WTC11 (cell line): Measurements from ENCODE around the gene COL27A1. TPM values are rescaled to one million over a fixed set of nuclear protein-coding genes. Genes with fewer than 3 reads are reported as not detected.

ENCODE experiments used
- ATAC-seq: fragments of 200-7000 bp; cut with Tn5 transposase; 2 replicates; pipeline ENCODE4 v1.10.0; 2021; ENCODE audit warnings: mild to moderate bottlenecking, moderate library complexity
- CTCF ChIA-PET: fragments of 300-600 bp; sonication (Branson Sonifier 250); formaldehyde crosslinking; loops from one replicate; lab custom pipeline; 2021; ENCODE audit warnings: antibody characterized with exemption; lab: Charles Lee
- POLR2A ChIA-PET: fragments of 350-600 bp; sonication (Branson Sonifier 250); formaldehyde crosslinking; loops from one replicate; lab custom pipeline; 2021; ENCODE audit warnings: antibody characterized with exemption; lab: Charles Lee
- DNase-seq: peaks from one replicate; pipeline ENCODE4 v3.0.0; 2021; ENCODE audit warnings: low spot score
- H3K27ac Mint-ChIP-seq: 2 replicates; pipeline ENCODE4 v1.8.0; 2021; ENCODE audit warnings: mixed read lengths
- H3K27me3 Mint-ChIP-seq: 2 replicates; pipeline ENCODE4 v1.8.0; 2021; ENCODE audit warnings: low read depth, mild to moderate bottlenecking, moderate library complexity, mixed read lengths
- H3K36me3 Mint-ChIP-seq: 2 replicates; pipeline ENCODE4 v1.8.0; 2021; ENCODE audit warnings: mixed read lengths
- H3K4me1 Mint-ChIP-seq: 2 replicates; pipeline ENCODE4 v1.8.0; 2022; ENCODE audit warnings: mixed read lengths
- H3K4me3 Mint-ChIP-seq: 2 replicates; pipeline ENCODE4 v1.8.0; 2021; ENCODE audit warnings: mild to moderate bottlenecking, moderate library complexity, mixed read lengths
- H3K9me3 Mint-ChIP-seq: 2 replicates; pipeline ENCODE4 v1.8.0; 2021; ENCODE audit warnings: mixed read lengths
- FOXJ3 ChIP-seq: sonication (generic); formaldehyde crosslinking; IDR thresholded peaks from 2 replicates; pipeline ENCODE4 v1.9.0; 2021; ENCODE audit warnings: missing genetic modification reagents, mild to moderate bottlenecking, borderline replicate concordance
- GABPB1 ChIP-seq: sonication (generic); formaldehyde crosslinking; IDR thresholded peaks from 2 replicates; pipeline ENCODE4 v1.8.1; 2023; ENCODE audit warnings: mild to moderate bottlenecking, missing genetic modification reagents
- GRHL2 ChIP-seq: fragments of 250-450 bp; sonication (Bioruptor Pico); IDR thresholded peaks from 2 replicates; pipeline ENCODE4 v1.8.0; 2022; ENCODE audit warnings: mild to moderate bottlenecking, moderate library complexity; ENCODE audit not compliant: insufficient replicate concordance, severe bottlenecking
- IRF2 ChIP-seq: sonication (generic); formaldehyde crosslinking; IDR thresholded peaks from 2 replicates; pipeline ENCODE4 v1.8.0; 2022; ENCODE audit warnings: low read depth, missing genetic modification reagents, borderline replicate concordance
- JAZF1 ChIP-seq: fragments of 250-450 bp; sonication (Bioruptor Pico); IDR thresholded peaks from 2 replicates; pipeline ENCODE4 v1.9.0; 2021; ENCODE audit warnings: moderate library complexity, mild to moderate bottlenecking, inconsistent platforms
- RORB ChIP-seq: fragments of 250-450 bp; sonication (Bioruptor Pico); IDR thresholded peaks from 2 replicates; pipeline ENCODE4 v1.9.0; 2021; ENCODE audit warnings: mild to moderate bottlenecking
- SOX15 ChIP-seq: fragments of 250-450 bp; sonication (Bioruptor Pico); IDR thresholded peaks from 2 replicates; pipeline ENCODE4 v1.9.0; 2021; ENCODE audit warnings: mild to moderate bottlenecking
- SP1 ChIP-seq: sonication (generic); formaldehyde crosslinking; conservative IDR thresholded peaks from 2 replicates; pipeline ENCODE4 v1.8.1; 2022; ENCODE audit warnings: missing genetic modification reagents
- TEAD1 ChIP-seq: sonication (generic); formaldehyde crosslinking; IDR thresholded peaks from 2 replicates; pipeline ENCODE4 v1.8.0; 2022; ENCODE audit warnings: mild to moderate bottlenecking, missing genetic modification reagents
- total RNA-seq: library from RNA; stranded (reverse); gene quantifications from 3 replicates; pipeline ENCODE4 v1.2.3, GENCODE V29; 2021
- TF ChIP-seq, protein P1 (sequence below): sonication (generic); formaldehyde crosslinking; IDR thresholded peaks from 2 replicates; pipeline ENCODE4 v1.8.1; 2022; ENCODE audit warnings: low read depth, missing genetic modification reagents, borderline replicate concordance
- TF ChIP-seq, protein P2 (sequence below): sonication (generic); formaldehyde crosslinking; IDR thresholded peaks from 2 replicates; pipeline ENCODE4 v1.8.0; 2023; ENCODE audit warnings: mild to moderate bottlenecking, missing genetic modification reagents
- TF ChIP-seq, protein P3 (sequence below): fragments of 250-450 bp; sonication (Bioruptor Pico); IDR thresholded peaks from 2 replicates; pipeline ENCODE4 v1.9.0; 2021; ENCODE audit warnings: mild to moderate bottlenecking, borderline replicate concordance
- TF ChIP-seq, protein P4 (sequence below): sonication (generic); formaldehyde crosslinking; IDR thresholded peaks from 2 replicates; pipeline ENCODE4 v1.8.0; 2022; ENCODE audit warnings: mild to moderate bottlenecking, missing genetic modification reagents
- TF ChIP-seq, protein P5 (sequence below): sonication (generic); formaldehyde crosslinking; IDR thresholded peaks from 2 replicates; pipeline ENCODE4 v1.8.1; 2023; ENCODE audit warnings: mild to moderate bottlenecking, missing genetic modification reagents
- TF ChIP-seq, protein P6 (sequence below): fragments of 200-600 bp; IDR thresholded peaks from 2 replicates; pipeline ENCODE4 v1.8.0; 2022; ENCODE audit warnings: antibody characterized with exemption

COL27A1 gene
- total RNA-seq, 1 experiment from 2014 or later: 47.5 TPM

DNA sequence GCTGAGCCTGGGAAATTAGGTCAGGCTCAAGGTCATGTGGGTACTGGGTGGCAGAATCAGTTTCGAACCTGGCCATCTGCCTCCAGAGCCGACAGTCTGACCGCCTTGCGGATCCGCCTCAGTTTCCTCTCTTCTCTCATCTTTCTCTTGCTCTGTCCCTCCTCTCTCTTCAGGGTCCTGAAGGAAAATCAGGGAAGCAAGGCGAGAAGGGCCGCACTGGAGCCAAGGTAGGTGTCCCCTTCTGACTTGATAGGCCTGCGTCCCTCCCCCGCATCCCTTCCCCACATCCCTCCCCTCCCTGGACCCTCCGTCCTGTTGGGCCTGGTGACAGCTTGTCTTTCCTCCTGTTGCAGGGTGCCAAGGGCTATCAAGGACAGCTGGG lies 126.8 kb downstream of the COL27A1 start (continued):
- TF ChIP-seq SP1 (CRISPR knock-in tag) (no peak), FOXJ3 (CRISPR knock-in tag) (no peak)
- TF ChIP-seq, protein P1, sequence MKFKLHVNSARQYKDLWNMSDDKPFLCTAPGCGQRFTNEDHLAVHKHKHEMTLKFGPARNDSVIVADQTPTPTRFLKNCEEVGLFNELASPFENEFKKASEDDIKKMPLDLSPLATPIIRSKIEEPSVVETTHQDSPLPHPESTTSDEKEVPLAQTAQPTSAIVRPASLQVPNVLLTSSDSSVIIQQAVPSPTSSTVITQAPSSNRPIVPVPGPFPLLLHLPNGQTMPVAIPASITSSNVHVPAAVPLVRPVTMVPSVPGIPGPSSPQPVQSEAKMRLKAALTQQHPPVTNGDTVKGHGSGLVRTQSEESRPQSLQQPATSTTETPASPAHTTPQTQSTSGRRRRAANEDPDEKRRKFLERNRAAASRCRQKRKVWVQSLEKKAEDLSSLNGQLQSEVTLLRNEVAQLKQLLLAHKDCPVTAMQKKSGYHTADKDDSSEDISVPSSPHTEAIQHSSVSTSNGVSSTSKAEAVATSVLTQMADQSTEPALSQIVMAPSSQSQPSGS (CRISPR knock-in tag): no peak
- TF ChIP-seq, protein P2, sequence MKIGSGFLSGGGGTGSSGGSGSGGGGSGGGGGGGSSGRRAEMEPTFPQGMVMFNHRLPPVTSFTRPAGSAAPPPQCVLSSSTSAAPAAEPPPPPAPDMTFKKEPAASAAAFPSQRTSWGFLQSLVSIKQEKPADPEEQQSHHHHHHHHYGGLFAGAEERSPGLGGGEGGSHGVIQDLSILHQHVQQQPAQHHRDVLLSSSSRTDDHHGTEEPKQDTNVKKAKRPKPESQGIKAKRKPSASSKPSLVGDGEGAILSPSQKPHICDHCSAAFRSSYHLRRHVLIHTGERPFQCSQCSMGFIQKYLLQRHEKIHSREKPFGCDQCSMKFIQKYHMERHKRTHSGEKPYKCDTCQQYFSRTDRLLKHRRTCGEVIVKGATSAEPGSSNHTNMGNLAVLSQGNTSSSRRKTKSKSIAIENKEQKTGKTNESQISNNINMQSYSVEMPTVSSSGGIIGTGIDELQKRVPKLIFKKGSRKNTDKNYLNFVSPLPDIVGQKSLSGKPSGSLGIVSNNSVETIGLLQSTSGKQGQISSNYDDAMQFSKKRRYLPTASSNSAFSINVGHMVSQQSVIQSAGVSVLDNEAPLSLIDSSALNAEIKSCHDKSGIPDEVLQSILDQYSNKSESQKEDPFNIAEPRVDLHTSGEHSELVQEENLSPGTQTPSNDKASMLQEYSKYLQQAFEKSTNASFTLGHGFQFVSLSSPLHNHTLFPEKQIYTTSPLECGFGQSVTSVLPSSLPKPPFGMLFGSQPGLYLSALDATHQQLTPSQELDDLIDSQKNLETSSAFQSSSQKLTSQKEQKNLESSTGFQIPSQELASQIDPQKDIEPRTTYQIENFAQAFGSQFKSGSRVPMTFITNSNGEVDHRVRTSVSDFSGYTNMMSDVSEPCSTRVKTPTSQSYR (CRISPR knock-in tag): no peak
- TF ChIP-seq, all 79 proteins: peak for 0

DNA sequence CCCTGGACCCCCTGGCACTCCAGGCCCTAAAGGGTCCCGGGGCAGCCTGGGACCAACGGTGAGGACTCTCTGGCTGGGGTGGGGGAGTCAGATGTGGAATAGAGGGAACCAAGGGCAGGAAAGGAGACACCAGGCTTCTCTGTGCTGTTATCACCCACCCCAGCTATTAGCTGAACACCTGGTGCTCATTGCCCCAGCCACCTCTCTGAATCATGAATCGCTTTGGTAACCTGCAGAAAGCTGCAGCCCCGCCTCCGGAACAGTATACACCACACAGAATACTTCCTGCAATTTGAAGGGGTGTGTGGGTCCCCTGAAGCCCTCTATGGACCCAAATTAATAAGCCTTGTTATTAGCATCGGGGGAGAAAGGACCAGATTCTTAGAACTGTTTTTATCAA lies 127.2 kb downstream of the COL27A1 start:
- peaks cover 7% of the 10 kb centered on the region; the same call in 1 of the 2 replicates for H3K9me3 Mint-ChIP-seq
- ChIA-PET CTCF (interaction anchor here (1.3 to 2.1 kb wide), 3 partner anchors 8 to 200 kb away, joined by 3 to 13 read pairs (median 4); no protein-coding TSS in a partner anchor), POLR2A (no interaction called here)
- ATAC-seq (no peak), DNase-seq (no peak)
- H3K4me3 Mint-ChIP-seq: no peak overlapping the region
- peaks cover 9% of the 10 kb centered on the region for H3K36me3 Mint-ChIP-seq
- no peaks in the 10 kb centered on the region for H3K27me3 Mint-ChIP-seq
- no peaks in the 10 kb centered on the region for H3K4me1 Mint-ChIP-seq
- no peak overlapping the region for H3K27ac Mint-ChIP-seq
- TF ChIP-seq, protein P2 (CRISPR knock-in tag): no peak
- TF ChIP-seq, protein P3, sequence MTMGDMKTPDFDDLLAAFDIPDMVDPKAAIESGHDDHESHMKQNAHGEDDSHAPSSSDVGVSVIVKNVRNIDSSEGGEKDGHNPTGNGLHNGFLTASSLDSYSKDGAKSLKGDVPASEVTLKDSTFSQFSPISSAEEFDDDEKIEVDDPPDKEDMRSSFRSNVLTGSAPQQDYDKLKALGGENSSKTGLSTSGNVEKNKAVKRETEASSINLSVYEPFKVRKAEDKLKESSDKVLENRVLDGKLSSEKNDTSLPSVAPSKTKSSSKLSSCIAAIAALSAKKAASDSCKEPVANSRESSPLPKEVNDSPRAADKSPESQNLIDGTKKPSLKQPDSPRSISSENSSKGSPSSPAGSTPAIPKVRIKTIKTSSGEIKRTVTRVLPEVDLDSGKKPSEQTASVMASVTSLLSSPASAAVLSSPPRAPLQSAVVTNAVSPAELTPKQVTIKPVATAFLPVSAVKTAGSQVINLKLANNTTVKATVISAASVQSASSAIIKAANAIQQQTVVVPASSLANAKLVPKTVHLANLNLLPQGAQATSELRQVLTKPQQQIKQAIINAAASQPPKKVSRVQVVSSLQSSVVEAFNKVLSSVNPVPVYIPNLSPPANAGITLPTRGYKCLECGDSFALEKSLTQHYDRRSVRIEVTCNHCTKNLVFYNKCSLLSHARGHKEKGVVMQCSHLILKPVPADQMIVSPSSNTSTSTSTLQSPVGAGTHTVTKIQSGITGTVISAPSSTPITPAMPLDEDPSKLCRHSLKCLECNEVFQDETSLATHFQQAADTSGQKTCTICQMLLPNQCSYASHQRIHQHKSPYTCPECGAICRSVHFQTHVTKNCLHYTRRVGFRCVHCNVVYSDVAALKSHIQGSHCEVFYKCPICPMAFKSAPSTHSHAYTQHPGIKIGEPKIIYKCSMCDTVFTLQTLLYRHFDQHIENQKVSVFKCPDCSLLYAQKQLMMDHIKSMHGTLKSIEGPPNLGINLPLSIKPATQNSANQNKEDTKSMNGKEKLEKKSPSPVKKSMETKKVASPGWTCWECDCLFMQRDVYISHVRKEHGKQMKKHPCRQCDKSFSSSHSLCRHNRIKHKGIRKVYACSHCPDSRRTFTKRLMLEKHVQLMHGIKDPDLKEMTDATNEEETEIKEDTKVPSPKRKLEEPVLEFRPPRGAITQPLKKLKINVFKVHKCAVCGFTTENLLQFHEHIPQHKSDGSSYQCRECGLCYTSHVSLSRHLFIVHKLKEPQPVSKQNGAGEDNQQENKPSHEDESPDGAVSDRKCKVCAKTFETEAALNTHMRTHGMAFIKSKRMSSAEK: no peak
- TF ChIP-seq TEAD1 (CRISPR knock-in tag) (no peak), GABPB1 (CRISPR knock-in tag) (no peak)
- TF ChIP-seq, all 79 proteins: peak for 0

DNA sequence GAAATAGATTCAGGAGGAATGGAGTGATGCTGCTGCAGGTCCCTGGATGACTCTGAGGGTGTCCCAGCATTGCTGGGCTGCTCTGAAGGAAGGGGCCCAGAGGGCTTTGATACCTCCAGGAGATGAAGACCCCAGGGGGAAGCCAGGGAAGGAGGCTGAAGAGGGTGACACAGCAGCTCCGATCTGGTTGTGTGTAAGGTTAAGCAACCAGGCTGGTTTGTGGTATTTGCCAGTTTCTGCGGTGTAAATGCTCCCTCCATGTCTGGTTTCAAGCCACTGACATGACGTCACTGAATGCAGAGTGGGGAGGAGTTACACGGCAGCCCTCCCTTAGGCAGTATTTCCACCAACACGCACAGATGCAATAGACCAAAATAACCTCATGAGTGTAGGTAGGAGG lies 127.6 kb downstream of the COL27A1 start:
- Mint-ChIP-seq H3K27me3 (no peaks in the 10 kb centered on the region), H3K9me3 (peaks cover 6% of the 10 kb centered on the region; the same call in 1 of the 2 replicates), H3K27ac (no peak overlapping the region), H3K36me3 (peaks cover 9% of the 10 kb centered on the region), H3K4me1 (peaks cover 3% of the 10 kb centered on the region), H3K4me3 (no peak overlapping the region)
- DNase-seq (no peak), ATAC-seq (no peak)
- ChIA-PET POLR2A (no interaction called here), CTCF (interaction anchor here (1.3 to 2.1 kb wide), 3 partner anchors 8 to 200 kb away, joined by 3 to 13 read pairs (median 4); no protein-coding TSS in a partner anchor)
- no peak for TF ChIP-seq IRF2 (CRISPR knock-in tag)
- TF ChIP-seq JAZF1: no peak
- TF ChIP-seq, protein P4, sequence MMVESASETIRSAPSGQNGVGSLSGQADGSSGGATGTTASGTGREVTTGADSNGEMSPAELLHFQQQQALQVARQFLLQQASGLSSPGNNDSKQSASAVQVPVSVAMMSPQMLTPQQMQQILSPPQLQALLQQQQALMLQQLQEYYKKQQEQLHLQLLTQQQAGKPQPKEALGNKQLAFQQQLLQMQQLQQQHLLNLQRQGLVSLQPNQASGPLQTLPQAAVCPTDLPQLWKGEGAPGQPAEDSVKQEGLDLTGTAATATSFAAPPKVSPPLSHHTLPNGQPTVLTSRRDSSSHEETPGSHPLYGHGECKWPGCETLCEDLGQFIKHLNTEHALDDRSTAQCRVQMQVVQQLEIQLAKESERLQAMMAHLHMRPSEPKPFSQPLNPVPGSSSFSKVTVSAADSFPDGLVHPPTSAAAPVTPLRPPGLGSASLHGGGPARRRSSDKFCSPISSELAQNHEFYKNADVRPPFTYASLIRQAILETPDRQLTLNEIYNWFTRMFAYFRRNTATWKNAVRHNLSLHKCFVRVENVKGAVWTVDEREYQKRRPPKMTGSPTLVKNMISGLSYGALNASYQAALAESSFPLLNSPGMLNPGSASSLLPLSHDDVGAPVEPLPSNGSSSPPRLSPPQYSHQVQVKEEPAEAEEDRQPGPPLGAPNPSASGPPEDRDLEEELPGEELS: no peak
- no peak for TF ChIP-seq GRHL2 (CRISPR knock-in tag)
- TF ChIP-seq, protein P5, sequence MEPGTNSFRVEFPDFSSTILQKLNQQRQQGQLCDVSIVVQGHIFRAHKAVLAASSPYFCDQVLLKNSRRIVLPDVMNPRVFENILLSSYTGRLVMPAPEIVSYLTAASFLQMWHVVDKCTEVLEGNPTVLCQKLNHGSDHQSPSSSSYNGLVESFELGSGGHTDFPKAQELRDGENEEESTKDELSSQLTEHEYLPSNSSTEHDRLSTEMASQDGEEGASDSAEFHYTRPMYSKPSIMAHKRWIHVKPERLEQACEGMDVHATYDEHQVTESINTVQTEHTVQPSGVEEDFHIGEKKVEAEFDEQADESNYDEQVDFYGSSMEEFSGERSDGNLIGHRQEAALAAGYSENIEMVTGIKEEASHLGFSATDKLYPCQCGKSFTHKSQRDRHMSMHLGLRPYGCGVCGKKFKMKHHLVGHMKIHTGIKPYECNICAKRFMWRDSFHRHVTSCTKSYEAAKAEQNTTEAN (CRISPR knock-in tag): no peak
- TF ChIP-seq RORB: no peak
- no peak for TF ChIP-seq SOX15 (CRISPR knock-in tag)
- TF ChIP-seq, protein P6, sequence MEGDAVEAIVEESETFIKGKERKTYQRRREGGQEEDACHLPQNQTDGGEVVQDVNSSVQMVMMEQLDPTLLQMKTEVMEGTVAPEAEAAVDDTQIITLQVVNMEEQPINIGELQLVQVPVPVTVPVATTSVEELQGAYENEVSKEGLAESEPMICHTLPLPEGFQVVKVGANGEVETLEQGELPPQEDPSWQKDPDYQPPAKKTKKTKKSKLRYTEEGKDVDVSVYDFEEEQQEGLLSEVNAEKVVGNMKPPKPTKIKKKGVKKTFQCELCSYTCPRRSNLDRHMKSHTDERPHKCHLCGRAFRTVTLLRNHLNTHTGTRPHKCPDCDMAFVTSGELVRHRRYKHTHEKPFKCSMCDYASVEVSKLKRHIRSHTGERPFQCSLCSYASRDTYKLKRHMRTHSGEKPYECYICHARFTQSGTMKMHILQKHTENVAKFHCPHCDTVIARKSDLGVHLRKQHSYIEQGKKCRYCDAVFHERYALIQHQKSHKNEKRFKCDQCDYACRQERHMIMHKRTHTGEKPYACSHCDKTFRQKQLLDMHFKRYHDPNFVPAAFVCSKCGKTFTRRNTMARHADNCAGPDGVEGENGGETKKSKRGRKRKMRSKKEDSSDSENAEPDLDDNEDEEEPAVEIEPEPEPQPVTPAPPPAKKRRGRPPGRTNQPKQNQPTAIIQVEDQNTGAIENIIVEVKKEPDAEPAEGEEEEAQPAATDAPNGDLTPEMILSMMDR: no peak
